ENCODE data around the gene CAMK2N1. TPM values are rescaled to one million over a fixed set of nuclear protein-coding genes. Genes with fewer than 3 reads are reported as not detected.

Gene CAMK2N1
- polyA plus RNA-seq, 2 of the 4 experiments (the other 2 are of a cell fraction), result 49.7 to 56.4 TPM

DNA sequence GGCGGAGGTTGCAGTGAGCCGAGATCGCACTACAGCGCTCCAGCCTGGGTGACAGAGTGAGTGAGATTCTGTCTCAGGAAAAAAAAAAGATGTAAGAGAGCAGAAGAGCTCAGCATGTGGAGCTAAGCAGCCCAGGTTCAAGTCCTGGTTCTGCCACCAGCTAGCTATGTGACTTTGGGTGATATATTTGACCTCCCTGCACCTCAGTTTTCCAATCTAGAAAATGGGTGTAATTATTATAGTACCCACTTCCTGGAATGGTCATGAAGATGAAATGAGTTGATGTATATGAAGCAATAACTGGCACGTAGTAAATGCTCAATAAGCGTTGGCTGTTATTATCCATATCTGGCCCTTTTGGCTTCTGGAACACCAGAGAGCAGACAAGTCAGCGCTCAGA, 38.2 kb downstream of the CAMK2N1 start (continued):
- TF ChIP-seq POLR2A (IDR thresholded peaks at IDR 0.05; ENCODE audit: low read length) (no peak), CHD2 (IDR thresholded peaks at IDR 0.05; ENCODE audit: low read length, partially characterized antibody) (no peak), POLR2AphosphoS2 (conservative IDR thresholded peaks at IDR 0.05; ENCODE audit: low read length) (no peak), EHMT2 (IDR thresholded peaks at IDR 0.05; ENCODE audit: low read depth) (no peak), SMC3 (IDR thresholded peaks at IDR 0.05) (no peak), NR3C1 (IDR thresholded peaks at IDR 0.05) (no peak), RAD21 (conservative IDR thresholded peaks at IDR 0.05 in 1 of 2, IDR thresholded peaks at IDR 0.05 in 1 of 2) (no peak), ZC3H11A (IDR thresholded peaks at IDR 0.05) (no peak), MYC (IDR thresholded peaks at IDR 0.05; ENCODE audit: borderline replicate concordance, low read length) (no peak)
- TF ChIP-seq, protein P1, sequence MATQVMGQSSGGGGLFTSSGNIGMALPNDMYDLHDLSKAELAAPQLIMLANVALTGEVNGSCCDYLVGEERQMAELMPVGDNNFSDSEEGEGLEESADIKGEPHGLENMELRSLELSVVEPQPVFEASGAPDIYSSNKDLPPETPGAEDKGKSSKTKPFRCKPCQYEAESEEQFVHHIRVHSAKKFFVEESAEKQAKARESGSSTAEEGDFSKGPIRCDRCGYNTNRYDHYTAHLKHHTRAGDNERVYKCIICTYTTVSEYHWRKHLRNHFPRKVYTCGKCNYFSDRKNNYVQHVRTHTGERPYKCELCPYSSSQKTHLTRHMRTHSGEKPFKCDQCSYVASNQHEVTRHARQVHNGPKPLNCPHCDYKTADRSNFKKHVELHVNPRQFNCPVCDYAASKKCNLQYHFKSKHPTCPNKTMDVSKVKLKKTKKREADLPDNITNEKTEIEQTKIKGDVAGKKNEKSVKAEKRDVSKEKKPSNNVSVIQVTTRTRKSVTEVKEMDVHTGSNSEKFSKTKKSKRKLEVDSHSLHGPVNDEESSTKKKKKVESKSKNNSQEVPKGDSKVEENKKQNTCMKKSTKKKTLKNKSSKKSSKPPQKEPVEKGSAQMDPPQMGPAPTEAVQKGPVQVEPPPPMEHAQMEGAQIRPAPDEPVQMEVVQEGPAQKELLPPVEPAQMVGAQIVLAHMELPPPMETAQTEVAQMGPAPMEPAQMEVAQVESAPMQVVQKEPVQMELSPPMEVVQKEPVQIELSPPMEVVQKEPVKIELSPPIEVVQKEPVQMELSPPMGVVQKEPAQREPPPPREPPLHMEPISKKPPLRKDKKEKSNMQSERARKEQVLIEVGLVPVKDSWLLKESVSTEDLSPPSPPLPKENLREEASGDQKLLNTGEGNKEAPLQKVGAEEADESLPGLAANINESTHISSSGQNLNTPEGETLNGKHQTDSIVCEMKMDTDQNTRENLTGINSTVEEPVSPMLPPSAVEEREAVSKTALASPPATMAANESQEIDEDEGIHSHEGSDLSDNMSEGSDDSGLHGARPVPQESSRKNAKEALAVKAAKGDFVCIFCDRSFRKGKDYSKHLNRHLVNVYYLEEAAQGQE (IDR thresholded peaks at IDR 0.05), result no peak
- TF ChIP-seq, protein P2, sequence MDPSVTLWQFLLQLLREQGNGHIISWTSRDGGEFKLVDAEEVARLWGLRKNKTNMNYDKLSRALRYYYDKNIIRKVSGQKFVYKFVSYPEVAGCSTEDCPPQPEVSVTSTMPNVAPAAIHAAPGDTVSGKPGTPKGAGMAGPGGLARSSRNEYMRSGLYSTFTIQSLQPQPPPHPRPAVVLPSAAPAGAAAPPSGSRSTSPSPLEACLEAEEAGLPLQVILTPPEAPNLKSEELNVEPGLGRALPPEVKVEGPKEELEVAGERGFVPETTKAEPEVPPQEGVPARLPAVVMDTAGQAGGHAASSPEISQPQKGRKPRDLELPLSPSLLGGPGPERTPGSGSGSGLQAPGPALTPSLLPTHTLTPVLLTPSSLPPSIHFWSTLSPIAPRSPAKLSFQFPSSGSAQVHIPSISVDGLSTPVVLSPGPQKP (IDR thresholded peaks at IDR 0.05; ENCODE audit: low read depth, low read length), result no peak

- Histone ChIP-seq H3K4me2 (no peak overlapping the region), H3K4me3 (no peak overlapping the region), H3K9me3 (no peaks in the 10 kb centered on the region), H3K4me1 (peaks cover 5% of the 10 kb centered on the region; the same call in 1 of the 3 replicates), H3K27ac (0 out of 6 replicates have a peak overlapping the region, but pooled peaks of 1 of the 2 experiments have one; percentile 21)
- DNase-seq (ENCODE audit: low read depth in 1 of 2, low spot score in 1 of 2), result no peak
- ChIA-PET CTCF (interaction anchor here (1.0 to 3.0 kb wide), 2 partner anchors 85 to 234 kb away, joined by 3 to 9 read pairs; no protein-coding TSS in a partner anchor), POLR2A (no interaction called here)
- FAIRE-seq, result no peak
- WGBS (ENCODE audit: missing lambda C conversion rate), result 50% methylated on average over 7 of the region's 7 CpGs
- peak in 1 of 2 experiments; percentile 51; a peak in 2 of 6 replicates for ATAC-seq
- TF ChIP-seq RFX5 (IDR thresholded peaks at IDR 0.05), result no peak
- no peak for TF ChIP-seq BHLHE40 (IDR thresholded peaks at IDR 0.05; ENCODE audit: low read depth, low read length)
- TF ChIP-seq MAFK (IDR thresholded peaks at IDR 0.05; ENCODE audit: partially characterized antibody), result no peak
- no peak for TF ChIP-seq USF2 (IDR thresholded peaks at IDR 0.05)
- TF ChIP-seq, protein P3, sequence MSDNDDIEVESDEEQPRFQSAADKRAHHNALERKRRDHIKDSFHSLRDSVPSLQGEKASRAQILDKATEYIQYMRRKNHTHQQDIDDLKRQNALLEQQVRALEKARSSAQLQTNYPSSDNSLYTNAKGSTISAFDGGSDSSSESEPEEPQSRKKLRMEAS (IDR thresholded peaks at IDR 0.05), result no peak
- TF ChIP-seq ZSCAN20 (CRISPR knock-in tag; IDR thresholded peaks at IDR 0.05), result no peak
- no peak for TF ChIP-seq CHD4 (IDR thresholded peaks at IDR 0.05; ENCODE audit: borderline replicate concordance)
- TF ChIP-seq POLR2AphosphoS2 (conservative IDR thresholded peaks at IDR 0.05; ENCODE audit: low read length), result no peak
- TF ChIP-seq, protein P4, sequence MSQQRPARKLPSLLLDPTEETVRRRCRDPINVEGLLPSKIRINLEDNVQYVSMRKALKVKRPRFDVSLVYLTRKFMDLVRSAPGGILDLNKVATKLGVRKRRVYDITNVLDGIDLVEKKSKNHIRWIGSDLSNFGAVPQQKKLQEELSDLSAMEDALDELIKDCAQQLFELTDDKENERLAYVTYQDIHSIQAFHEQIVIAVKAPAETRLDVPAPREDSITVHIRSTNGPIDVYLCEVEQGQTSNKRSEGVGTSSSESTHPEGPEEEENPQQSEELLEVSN (IDR thresholded peaks at IDR 0.05; ENCODE audit: borderline replicate concordance, low read depth), result no peak
- no peak for TF ChIP-seq EHF (CRISPR knock-in tag; IDR thresholded peaks at IDR 0.05)
- TF ChIP-seq, protein P1 (IDR thresholded peaks at IDR 0.05), result no peak
- TF ChIP-seq FOSB (CRISPR knock-in tag; IDR thresholded peaks at IDR 0.05), result no peak
- TF ChIP-seq ZC3H11A (IDR thresholded peaks at IDR 0.05), result no peak
Measured at GRCh38 chr1:20446796-20447195, 39.2 kb downstream of the CAMK2N1 start.

Data from A549 (cell line).